Measurements from ENCODE around the gene TRMT61A.
"Not testable (repeated sequence)": the region's sequence is repeated elsewhere in the genome, so short reads cannot be mapped to it uniquely, and the experiment has no call there.

The TRMT61A gene

GRCh38 chr14:103508521-103509329 is 20.3 kb upstream of the TRMT61A start:
- no peak for DNase-seq (ENCODE audit: low read depth, low spot score)

- no peak for DNase-seq (ENCODE audit: low read depth, low spot score)
Observed at GRCh38 chr14:103509864-103510723, 18.9 kb upstream of the TRMT61A start.

GRCh38 chr14:103510724-103511693 is 18.0 kb upstream of the TRMT61A start:
- no peak for DNase-seq (ENCODE audit: low read depth, low spot score)

GRCh38 chr14:103512180-103512579 is 16.8 kb upstream of the TRMT61A start:
- not testable (repeated sequence) for DNase-seq (ENCODE audit: low read depth, low spot score)

GRCh38 chr14:103512701-103513611 is 16.0 kb upstream of the TRMT61A start:
- DNase-seq (ENCODE audit: low read depth, low spot score) = no peak

GRCh38 chr14:103514596-103515421 is 14.2 kb upstream of the TRMT61A start:
- no peak for DNase-seq (ENCODE audit: low read depth, low spot score)

GRCh38 chr14:103516426-103517173 is 12.4 kb upstream of the TRMT61A start:
- peak; percentile 44 for DNase-seq (ENCODE audit: low read depth, low spot score)

- no peak for DNase-seq (ENCODE audit: low read depth, low spot score)
Observed at GRCh38 chr14:103517174-103517566, 11.8 kb upstream of the TRMT61A start.

- DNase-seq (ENCODE audit: low read depth, low spot score) = no peak
Observed at GRCh38 chr14:103517721-103518421, 11.1 kb upstream of the TRMT61A start.

GRCh38 chr14:103518422-103519042 is 10.5 kb upstream of the TRMT61A start:
- peak; percentile 81 for DNase-seq (ENCODE audit: low read depth, low spot score)

- peak; percentile 30 for DNase-seq (ENCODE audit: low read depth, low spot score)
Observed at GRCh38 chr14:103519043-103519836, 9.8 kb upstream of the TRMT61A start.

- peak; percentile 31 for DNase-seq (ENCODE audit: low read depth, low spot score)
Observed at GRCh38 chr14:103519837-103520212, 9.2 kb upstream of the TRMT61A start.

GRCh38 chr14:103520269-103520656 is 8.7 kb upstream of the TRMT61A start:
- DNase-seq (ENCODE audit: low read depth, low spot score) = no peak

GRCh38 chr14:103520657-103521437 is 8.1 kb upstream of the TRMT61A start:
- DNase-seq (ENCODE audit: low read depth, low spot score) = peak; percentile 88

GRCh38 chr14:103521438-103521950 is 7.5 kb upstream of the TRMT61A start:
- no peak for DNase-seq (ENCODE audit: low read depth, low spot score)
